IPS-18a (cell line): ENCODE measurements around the gene MTFMT.

Experiments
- H3K27ac ChIP-seq: one replicate; pipeline ENCODE4 v1.5.1; 2013; ENCODE audit warnings: low read length
- H3K27me3 ChIP-seq: one replicate; pipeline ENCODE4 v1.6.1; 2013; ENCODE audit warnings: mild to moderate bottlenecking, low read length; ENCODE audit not compliant: control insufficient read depth, insufficient read depth
- H3K36me3 ChIP-seq: one replicate; pipeline ENCODE4 v1.6.1; 2013; ENCODE audit warnings: low read depth, low read length; ENCODE audit not compliant: control insufficient read depth
- H3K4me1 ChIP-seq: one replicate; pipeline ENCODE4 v1.6.1; 2013; ENCODE audit warnings: low read depth, low read length; ENCODE audit not compliant: control insufficient read depth
- H3K4me3 ChIP-seq: one replicate; pipeline ENCODE4 v1.5.1; 2013; ENCODE audit warnings: low read length
- H3K9ac ChIP-seq: one replicate; pipeline ENCODE4 v1.6.1; 2013; ENCODE audit warnings: mild to moderate bottlenecking, low read length, moderate library complexity
- H3K9me3 ChIP-seq: one replicate; pipeline ENCODE4 v1.6.1; 2013; ENCODE audit warnings: low read depth, low read length; ENCODE audit not compliant: control insufficient read depth

The MTFMT gene

GRCh38 chr15:64993290-64993689, 36.1 kb downstream of the MTFMT start:
- Histone ChIP-seq H3K36me3 (no peaks in the 10 kb centered on the region), H3K27ac (no peak overlapping the region), H3K9ac (no peak overlapping the region), H3K4me3 (no peak overlapping the region), H3K27me3 (no peaks in the 10 kb centered on the region), H3K4me1 (peaks cover 7% of the 10 kb centered on the region), H3K9me3 (no peaks in the 10 kb centered on the region)

GRCh38 chr15:64991536-64992135, 37.8 kb downstream of the MTFMT start:
- peaks cover 7% of the 10 kb centered on the region for H3K4me1 ChIP-seq
- no peak overlapping the region for H3K9ac ChIP-seq
- H3K4me3 ChIP-seq: no peak overlapping the region
- no peaks in the 10 kb centered on the region for H3K27me3 ChIP-seq
- no peaks in the 10 kb centered on the region for H3K36me3 ChIP-seq
- H3K27ac ChIP-seq: no peak overlapping the region
- no peaks in the 10 kb centered on the region for H3K9me3 ChIP-seq

- H3K27me3 ChIP-seq: no peaks in the 10 kb centered on the region
- H3K9me3 ChIP-seq: no peaks in the 10 kb centered on the region
- H3K36me3 ChIP-seq: no peaks in the 10 kb centered on the region
- H3K4me3 ChIP-seq: peak overlapping the region; percentile 95
- peak overlapping the region; percentile 71 for H3K9ac ChIP-seq
- no peak overlapping the region for H3K27ac ChIP-seq
- H3K4me1 ChIP-seq: peaks cover 7% of the 10 kb centered on the region
These were observed 39.3 kb downstream of the MTFMT start for GRCh38 chr15:64990168-64990470.

DNA sequence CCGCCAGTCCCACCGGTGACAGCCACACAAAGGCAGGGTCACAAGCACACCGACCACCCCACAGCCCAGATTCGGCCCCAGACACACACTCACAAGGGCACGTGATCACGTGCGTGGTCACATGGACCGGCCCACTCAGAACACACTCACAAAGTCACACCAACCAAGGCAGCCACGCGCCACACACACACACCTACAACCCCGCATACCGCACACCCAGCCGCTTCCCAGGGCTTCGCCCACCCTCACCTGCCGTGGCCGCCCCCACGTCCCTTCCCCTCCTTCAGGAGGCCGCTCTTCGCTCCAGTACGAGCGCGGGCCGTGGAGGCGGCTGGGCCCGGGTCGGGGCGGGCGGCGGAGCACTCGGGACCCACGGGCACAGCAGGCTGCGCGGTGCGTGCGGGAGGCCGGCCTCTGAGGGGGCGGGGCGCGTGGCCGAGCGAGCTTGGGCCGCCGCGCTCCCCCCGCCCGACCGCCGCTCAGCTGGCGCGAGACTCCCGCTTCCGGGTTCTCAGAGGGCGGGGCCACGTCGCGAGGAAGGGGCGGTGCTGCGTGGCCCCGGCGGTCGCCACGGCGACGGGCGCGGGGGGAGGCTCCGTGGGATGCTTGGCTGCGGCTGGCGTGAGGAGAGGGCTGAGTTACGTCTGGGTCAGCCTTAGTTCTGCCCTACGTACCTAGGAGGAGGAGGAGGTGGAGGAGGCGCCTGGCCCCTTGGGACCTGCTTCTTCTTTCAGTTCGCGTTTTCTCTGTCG, 39.8 kb downstream of the MTFMT start, which contains the start of gene SPG21:
Gene SPG21 (minus strand): TSS at position 499 of the 752 bp plus-strand sequence. CDS start 6,345 bp downstream, outside the sequence.
- Histone ChIP-seq H3K36me3 (no peaks in the 10 kb centered on the region), H3K9ac (peak within 1 kb of the TSS; percentile 71), H3K9me3 (no peaks in the 10 kb centered on the region), H3K4me3 (peak within 1 kb of the TSS; percentile 95), H3K27ac (no peak within 1 kb of the TSS), H3K4me1 (peaks cover 7% of the 10 kb centered on the region), H3K27me3 (no peaks in the 10 kb centered on the region)

DNA sequence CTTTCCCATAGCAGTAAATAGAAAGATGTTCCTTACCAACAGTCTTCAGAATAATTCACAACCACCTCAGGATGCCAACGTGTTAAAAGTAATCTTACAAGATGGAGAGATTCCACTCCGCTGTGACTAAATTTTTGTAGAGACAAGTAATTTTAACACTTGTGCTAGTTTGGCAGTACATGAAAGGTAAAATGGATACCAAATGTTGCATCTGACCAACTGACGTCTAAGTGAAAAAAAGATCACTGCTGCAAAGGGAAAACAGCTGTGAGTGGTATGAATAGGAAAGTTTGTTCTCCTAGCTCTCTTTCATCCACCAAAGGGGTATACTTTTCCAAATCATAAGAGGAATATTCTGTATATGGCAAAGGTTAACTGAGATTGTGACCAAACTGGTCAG, 42.3 kb downstream of the MTFMT start:
- H3K36me3 ChIP-seq: no peaks in the 10 kb centered on the region
- H3K4me3 ChIP-seq: no peak overlapping the region
- H3K9ac ChIP-seq: no peak overlapping the region
- no peaks in the 10 kb centered on the region for H3K27me3 ChIP-seq
- no peak overlapping the region for H3K27ac ChIP-seq
- peaks cover 7% of the 10 kb centered on the region for H3K4me1 ChIP-seq
- no peaks in the 10 kb centered on the region for H3K9me3 ChIP-seq

DNA sequence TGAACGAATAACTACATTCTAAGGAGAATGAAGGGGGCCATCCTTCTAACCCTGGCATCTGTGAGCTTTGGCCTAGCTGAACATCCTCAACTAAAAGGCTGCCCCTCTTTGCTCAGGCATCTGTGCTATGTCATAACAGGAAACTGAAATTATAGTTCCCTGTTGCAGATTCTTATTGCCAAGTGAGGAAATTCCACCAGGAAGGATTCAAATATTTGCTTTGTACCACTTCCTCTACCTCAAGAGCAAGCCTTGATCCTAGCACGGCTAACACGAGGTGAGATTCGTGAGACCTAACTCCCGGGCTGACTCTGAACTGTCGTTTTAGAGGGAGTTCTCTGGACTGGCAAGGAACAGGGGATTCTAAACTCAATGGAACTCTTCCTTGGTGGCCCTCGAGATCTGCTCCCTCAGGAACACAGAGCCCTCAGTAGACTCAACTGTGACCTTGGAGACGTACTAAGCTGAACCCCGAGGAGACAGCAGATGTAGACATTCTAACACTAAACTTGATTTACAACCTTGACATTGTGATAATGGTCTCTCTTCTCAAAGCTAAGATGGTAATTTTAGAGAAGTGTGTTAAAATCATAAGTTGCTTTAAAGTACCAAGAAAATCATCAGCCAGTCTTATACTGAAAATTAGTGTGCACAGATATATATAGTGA, 43.9 kb downstream of the MTFMT start:
- H3K9me3 ChIP-seq: no peaks in the 10 kb centered on the region
- H3K27ac ChIP-seq: no peak overlapping the region
- peaks cover 6% of the 10 kb centered on the region for H3K4me1 ChIP-seq
- no peak overlapping the region for H3K9ac ChIP-seq
- no peak overlapping the region for H3K4me3 ChIP-seq
- H3K27me3 ChIP-seq: no peaks in the 10 kb centered on the region
- no peaks in the 10 kb centered on the region for H3K36me3 ChIP-seq

- Histone ChIP-seq H3K36me3 (no peaks in the 10 kb centered on the region), H3K9ac (no peak overlapping the region), H3K4me1 (peaks cover 23% of the 10 kb centered on the region), H3K27ac (no peak overlapping the region), H3K4me3 (no peak overlapping the region), H3K27me3 (no peaks in the 10 kb centered on the region), H3K9me3 (no peaks in the 10 kb centered on the region)
These were observed 47.0 kb downstream of the MTFMT start for GRCh38 chr15:64982472-64982871.

DNA sequence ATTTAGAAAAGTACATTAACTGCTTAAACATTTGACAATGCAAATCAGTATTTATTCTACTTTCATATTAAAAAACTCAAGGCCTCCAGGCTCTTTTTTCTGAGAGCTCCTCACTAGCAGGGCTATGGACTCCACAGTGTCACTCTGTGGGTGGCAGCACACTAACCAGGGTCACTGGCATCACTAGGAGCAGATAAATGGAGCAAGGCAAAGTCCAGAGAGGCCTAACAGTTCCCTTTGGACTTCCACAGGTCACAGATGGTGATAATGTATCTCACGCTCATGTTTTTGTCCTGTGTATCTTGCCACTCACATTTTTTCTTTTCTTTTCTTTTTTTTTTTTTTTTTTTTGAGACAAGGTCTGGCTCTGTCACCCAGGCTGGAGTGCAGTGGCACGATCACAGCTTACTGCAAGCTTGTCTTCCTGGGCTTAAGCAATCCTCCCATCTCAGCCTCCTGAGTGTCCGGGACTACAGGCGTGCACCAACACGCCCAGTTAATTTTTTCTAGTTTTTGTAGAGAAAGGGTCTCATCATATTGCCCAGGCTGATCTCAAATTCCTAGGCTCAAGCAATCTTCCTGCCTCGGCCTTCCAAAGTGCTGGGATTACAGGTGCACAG, 47.5 kb downstream of the MTFMT start:
- Histone ChIP-seq H3K27me3 (no peaks in the 10 kb centered on the region), H3K4me1 (peaks cover 23% of the 10 kb centered on the region), H3K36me3 (no peaks in the 10 kb centered on the region), H3K9me3 (no peaks in the 10 kb centered on the region), H3K9ac (no peak overlapping the region), H3K4me3 (no peak overlapping the region), H3K27ac (no peak overlapping the region)

- peak overlapping the region; percentile 9 for H3K9ac ChIP-seq
- no peaks in the 10 kb centered on the region for H3K27me3 ChIP-seq
- H3K4me1 ChIP-seq: peaks cover 23% of the 10 kb centered on the region
- H3K36me3 ChIP-seq: peaks cover 9% of the 10 kb centered on the region
- H3K27ac ChIP-seq: no peak overlapping the region
- H3K4me3 ChIP-seq: no peak overlapping the region
- no peaks in the 10 kb centered on the region for H3K9me3 ChIP-seq
These were observed 50.2 kb downstream of the MTFMT start for GRCh38 chr15:64979252-64979710.

GRCh38 chr15:64975390-64975789, 54.0 kb downstream of the MTFMT start:
- Histone ChIP-seq H3K9ac (no peak overlapping the region), H3K36me3 (peaks cover 22% of the 10 kb centered on the region), H3K4me1 (peaks cover 20% of the 10 kb centered on the region), H3K9me3 (no peaks in the 10 kb centered on the region), H3K27me3 (no peaks in the 10 kb centered on the region), H3K27ac (no peak overlapping the region), H3K4me3 (no peak overlapping the region)

GRCh38 chr15:64970698-64971097, 58.7 kb downstream of the MTFMT start:
- Histone ChIP-seq H3K27me3 (no peaks in the 10 kb centered on the region), H3K27ac (no peak overlapping the region), H3K36me3 (peaks cover 30% of the 10 kb centered on the region), H3K4me1 (no peaks in the 10 kb centered on the region), H3K9me3 (no peaks in the 10 kb centered on the region), H3K4me3 (no peak overlapping the region), H3K9ac (no peak overlapping the region)
